HG03159 (cell line): Measurements from ENCODE around the gene MDH1B.
A peak's percentile ranks its signal among the peaks of the same experiment; 100 is the strongest.

Experiments used
- ATAC-seq: cut with Tn5 transposase; IDR thresholded peaks from one replicate; pipeline ENCODE4 v1.9.1; 2021; ENCODE audit warnings: mild to moderate bottlenecking, moderate library complexity; ENCODE audit not compliant: unreplicated experiment

The MDH1B gene

GRCh38 chr2:206698811-206699210 is 66.3 kb downstream of the MDH1B start:
- no peak for ATAC-seq

DNA sequence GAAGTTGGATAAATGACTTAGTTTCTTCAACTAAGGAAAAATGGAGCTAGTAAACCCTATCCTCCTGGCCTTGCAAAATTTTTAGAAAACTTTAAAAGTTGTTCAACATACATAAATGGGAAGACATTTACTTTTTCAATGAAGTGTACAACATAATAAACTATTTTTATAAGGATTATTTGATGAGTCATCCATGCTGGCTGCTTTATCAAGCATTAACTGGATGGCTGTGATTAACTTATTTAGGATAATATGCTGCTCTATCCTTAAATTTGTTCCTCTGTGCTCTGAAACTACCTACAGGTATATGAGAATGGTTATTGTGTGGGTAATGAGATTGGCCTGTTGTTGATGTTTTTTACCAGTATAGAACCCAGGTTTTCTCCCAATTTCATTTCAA is 68.2 kb downstream of the MDH1B start:
- no peak for ATAC-seq

- peak; percentile 74 for ATAC-seq
Observed at GRCh38 chr2:206693399-206694137, 71.6 kb downstream of the MDH1B start.

GRCh38 chr2:206692971-206693370 is 72.2 kb downstream of the MDH1B start:
- ATAC-seq, result no peak

DNA sequence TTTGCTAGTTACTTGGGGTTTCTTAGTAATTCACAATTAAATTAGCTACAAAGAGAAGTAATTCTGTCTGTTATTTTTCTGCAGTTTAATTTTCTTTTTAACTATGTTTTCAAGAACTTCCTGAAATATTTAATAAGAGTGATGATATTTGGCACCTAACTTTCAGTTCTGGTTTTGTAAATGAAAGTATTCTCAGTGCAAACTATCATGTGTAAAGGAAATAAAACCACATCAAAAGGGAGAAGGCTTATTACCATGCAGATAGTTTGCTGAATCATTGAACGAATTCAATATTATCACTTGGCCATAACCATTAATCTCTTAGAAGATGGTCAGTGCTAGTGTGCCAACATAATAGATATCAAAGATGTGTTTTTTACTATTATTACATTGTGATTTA is 76.1 kb downstream of the MDH1B start:
- no peak for ATAC-seq

GRCh38 chr2:206688453-206688852 is 76.7 kb downstream of the MDH1B start:
- ATAC-seq, result no peak
